ENCODE data around the gene DENND2D.

DNA sequence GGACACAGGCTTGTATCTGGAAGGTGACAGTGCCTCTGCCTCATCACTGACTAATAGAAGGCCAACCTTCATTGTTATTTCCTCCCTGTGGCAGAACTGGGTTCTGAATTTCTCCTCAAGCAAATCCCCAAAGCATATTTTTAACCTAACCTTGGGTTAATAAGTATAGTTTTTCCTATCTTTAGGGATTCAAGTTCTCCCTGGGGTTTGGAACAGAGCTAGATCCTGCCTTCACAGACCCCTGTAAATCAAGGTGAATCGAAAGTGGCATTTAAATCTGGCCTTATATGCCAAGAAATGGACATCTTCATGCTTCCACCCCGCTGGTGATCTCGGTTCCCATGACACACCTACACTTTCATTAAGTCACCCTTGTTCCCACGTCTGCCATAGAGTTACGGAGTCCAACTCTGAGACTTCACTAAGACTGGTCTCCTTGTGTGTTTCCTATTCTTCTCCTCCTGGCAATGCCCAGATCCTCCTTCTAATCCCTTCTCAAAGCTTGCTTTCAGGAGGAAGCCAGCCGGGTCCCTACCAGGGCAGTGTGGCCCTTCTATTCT, 22.8 kb upstream of the DENND2D start:
- TF ChIP-seq, protein P1, sequence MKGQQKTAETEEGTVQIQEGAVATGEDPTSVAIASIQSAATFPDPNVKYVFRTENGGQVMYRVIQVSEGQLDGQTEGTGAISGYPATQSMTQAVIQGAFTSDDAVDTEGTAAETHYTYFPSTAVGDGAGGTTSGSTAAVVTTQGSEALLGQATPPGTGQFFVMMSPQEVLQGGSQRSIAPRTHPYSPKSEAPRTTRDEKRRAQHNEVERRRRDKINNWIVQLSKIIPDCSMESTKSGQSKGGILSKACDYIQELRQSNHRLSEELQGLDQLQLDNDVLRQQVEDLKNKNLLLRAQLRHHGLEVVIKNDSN (CRISPR knock-in tag; IDR thresholded peaks at IDR 0.05), result no peak
- TF ChIP-seq, protein P2, sequence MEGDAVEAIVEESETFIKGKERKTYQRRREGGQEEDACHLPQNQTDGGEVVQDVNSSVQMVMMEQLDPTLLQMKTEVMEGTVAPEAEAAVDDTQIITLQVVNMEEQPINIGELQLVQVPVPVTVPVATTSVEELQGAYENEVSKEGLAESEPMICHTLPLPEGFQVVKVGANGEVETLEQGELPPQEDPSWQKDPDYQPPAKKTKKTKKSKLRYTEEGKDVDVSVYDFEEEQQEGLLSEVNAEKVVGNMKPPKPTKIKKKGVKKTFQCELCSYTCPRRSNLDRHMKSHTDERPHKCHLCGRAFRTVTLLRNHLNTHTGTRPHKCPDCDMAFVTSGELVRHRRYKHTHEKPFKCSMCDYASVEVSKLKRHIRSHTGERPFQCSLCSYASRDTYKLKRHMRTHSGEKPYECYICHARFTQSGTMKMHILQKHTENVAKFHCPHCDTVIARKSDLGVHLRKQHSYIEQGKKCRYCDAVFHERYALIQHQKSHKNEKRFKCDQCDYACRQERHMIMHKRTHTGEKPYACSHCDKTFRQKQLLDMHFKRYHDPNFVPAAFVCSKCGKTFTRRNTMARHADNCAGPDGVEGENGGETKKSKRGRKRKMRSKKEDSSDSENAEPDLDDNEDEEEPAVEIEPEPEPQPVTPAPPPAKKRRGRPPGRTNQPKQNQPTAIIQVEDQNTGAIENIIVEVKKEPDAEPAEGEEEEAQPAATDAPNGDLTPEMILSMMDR (IDR thresholded peaks at IDR 0.05), result no peak
- TF ChIP-seq, protein P3, sequence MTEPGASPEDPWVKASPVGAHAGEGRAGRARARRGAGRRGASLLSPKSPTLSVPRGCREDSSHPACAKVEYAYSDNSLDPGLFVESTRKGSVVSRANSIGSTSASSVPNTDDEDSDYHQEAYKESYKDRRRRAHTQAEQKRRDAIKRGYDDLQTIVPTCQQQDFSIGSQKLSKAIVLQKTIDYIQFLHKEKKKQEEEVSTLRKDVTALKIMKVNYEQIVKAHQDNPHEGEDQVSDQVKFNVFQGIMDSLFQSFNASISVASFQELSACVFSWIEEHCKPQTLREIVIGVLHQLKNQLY (CRISPR knock-in tag; IDR thresholded peaks at IDR 0.05), result no peak
- TF ChIP-seq, protein P4, sequence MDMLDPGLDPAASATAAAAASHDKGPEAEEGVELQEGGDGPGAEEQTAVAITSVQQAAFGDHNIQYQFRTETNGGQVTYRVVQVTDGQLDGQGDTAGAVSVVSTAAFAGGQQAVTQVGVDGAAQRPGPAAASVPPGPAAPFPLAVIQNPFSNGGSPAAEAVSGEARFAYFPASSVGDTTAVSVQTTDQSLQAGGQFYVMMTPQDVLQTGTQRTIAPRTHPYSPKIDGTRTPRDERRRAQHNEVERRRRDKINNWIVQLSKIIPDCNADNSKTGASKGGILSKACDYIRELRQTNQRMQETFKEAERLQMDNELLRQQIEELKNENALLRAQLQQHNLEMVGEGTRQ (CRISPR knock-in tag; IDR thresholded peaks at IDR 0.05), result no peak
- TF ChIP-seq ZNF317 (CRISPR knock-in tag; IDR thresholded peaks at IDR 0.05; ENCODE audit: borderline replicate concordance, low read depth) (no peak), RELA (CRISPR knock-in tag; IDR thresholded peaks at IDR 0.05; ENCODE audit: borderline replicate concordance) (no peak), MYBL2 (CRISPR knock-in tag; IDR thresholded peaks at IDR 0.05) (no peak)
- TF ChIP-seq, protein P5, sequence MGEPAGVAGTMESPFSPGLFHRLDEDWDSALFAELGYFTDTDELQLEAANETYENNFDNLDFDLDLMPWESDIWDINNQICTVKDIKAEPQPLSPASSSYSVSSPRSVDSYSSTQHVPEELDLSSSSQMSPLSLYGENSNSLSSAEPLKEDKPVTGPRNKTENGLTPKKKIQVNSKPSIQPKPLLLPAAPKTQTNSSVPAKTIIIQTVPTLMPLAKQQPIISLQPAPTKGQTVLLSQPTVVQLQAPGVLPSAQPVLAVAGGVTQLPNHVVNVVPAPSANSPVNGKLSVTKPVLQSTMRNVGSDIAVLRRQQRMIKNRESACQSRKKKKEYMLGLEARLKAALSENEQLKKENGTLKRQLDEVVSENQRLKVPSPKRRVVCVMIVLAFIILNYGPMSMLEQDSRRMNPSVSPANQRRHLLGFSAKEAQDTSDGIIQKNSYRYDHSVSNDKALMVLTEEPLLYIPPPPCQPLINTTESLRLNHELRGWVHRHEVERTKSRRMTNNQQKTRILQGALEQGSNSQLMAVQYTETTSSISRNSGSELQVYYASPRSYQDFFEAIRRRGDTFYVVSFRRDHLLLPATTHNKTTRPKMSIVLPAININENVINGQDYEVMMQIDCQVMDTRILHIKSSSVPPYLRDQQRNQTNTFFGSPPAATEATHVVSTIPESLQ (CRISPR knock-in tag; IDR thresholded peaks at IDR 0.05), result no peak
